ENCODE measurements around the gene POMT1.
"Not testable (repeated sequence)": the region's sequence is repeated elsewhere in the genome, so short reads cannot be mapped to it uniquely, and the experiment has no call there.

The POMT1 gene

DNA sequence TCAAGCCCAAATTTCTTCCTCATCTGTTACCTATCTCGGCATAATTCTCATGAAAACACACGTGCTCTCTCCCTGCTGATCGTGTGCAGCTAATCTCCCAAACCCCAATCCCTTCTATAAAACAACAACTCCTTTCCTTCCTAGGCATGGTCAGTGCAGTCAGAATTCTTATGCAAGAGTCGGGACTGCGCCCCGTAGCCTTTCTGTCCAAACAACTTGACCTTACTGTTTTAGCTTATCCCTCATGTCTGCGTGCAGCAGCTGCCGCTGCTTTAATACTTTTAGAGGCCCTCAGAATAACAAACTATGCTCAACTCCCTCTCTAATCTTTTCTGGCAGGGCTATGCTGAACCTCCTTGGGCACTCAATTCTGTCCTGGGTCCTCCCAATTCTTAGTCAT lies 47.7 kb downstream of the POMT1 start:
- not testable (repeated sequence) for DNase-seq (ENCODE audit: low read depth in 2 of 3, low spot score in 1 of 3)

- DNase-seq (ENCODE audit: low read depth in 2 of 3, low spot score in 1 of 3) = no peak
Observed at GRCh38 chr9:131552030-131552429, 49.3 kb downstream of the POMT1 start.

DNA sequence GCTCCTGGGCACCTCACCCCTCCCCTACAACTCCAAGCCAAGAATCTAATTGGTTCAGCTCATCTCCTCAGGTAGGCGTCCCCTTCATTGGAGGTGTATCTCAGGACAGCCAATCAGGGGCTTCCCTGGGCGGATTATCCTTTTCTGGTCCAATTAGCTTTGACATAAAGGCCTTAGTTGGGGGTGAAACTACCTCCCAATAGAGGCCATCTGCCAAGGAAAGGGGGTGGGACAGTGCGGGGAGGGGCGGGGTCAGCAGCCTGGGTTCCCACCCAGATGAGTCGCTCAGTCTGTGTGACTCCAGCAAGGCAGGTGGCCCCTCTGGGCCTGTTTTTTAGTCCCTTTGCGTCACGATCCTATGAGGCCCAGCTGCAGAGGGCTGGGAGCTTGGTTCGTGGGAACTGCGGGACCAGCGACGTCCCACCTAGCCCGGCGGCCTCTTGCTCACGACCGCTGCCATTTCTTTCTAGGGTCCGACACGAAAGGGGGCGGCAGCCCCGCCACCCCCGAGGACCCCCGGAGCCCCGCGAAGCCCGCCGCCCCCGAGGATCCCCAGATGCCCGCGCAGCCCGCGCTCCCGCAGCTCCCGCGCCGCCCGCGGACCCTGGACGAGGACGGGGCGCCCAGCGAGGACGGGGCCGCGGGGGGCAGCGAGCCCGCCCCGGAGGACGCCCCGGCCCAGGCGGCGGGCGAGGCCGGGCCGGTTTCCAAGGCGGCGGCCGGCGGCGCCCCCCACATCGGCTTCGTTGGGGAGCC lies 51.5 kb downstream of the POMT1 start:
- no peak for DNase-seq (ENCODE audit: low read depth in 2 of 3, low spot score in 1 of 3)

DNA sequence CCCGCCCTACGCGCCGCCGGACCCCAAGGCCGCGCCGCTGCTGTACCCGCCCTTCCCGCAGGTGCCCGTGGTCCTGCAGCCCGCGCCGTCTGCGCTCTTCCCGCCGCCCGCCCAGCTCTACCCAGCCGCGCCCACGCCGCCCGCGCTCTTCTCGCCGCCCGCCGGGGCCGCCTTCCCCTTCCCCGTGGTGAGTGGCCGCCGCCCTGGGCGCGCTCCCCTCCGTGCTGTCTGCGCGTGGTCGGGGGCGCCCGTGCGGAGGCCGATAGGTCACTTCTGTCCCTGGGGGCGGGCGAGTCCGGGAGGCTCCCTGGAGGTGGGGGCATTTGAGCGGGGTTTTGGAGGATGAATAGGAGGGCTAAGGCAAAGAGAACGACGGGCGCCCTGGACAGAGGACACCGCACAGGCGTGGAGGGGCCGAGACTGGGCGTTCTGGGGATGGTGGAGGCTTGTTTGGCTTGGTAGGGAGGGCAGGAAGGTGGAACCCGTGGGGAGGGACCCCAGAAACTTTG lies 52.2 kb downstream of the POMT1 start:
- DNase-seq (ENCODE audit: low read depth in 2 of 3, low spot score in 1 of 3) = no peak

GRCh38 chr9:131555841-131556673 lies 53.3 kb downstream of the POMT1 start:
- DNase-seq (ENCODE audit: low read depth in 2 of 3, low spot score in 1 of 3) = no peak

DNA sequence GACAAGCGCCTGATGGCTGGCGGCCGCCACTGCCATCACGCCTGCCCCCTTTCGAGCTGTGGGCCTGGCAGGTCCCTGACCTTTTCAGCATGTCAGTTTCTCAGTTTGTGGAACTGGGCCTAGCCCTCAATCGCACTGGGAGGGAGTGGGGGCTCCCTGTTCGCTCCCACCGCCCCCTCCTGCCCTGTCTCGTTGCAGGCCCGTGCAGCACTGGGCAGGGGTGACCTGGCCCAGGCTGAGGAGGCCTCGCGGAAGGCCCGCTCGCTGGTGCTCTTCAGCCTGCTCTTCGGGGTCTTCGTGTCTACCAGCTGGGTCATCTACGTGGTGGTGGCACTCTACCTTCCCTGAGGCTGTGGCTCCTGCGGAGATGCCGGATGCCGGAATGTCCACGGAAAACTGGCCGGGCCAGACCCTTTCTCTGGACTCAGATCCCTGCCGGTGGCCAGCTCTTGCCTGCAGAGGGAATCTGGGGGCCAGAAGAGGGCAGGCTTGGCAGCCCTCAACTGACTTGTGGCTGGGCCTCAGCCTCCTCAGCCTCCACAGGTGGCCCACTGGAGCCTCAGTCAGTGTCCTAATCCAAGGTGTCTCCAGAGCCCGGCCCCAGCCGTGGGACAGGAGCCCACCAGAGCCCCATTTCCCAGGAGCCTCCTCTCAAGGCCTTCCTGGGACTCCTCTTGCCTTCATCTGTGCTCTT lies 55.3 kb downstream of the POMT1 start:
- DNase-seq (ENCODE audit: low read depth in 2 of 3, low spot score in 1 of 3) = no peak

GRCh38 chr9:131559421-131560000 lies 56.8 kb downstream of the POMT1 start:
- DNase-seq (ENCODE audit: low read depth in 2 of 3, low spot score in 1 of 3) = no peak

GRCh38 chr9:131562032-131562959 lies 59.6 kb downstream of the POMT1 start:
- DNase-seq (ENCODE audit: low read depth in 2 of 3, low spot score in 1 of 3) = no peak

DNA sequence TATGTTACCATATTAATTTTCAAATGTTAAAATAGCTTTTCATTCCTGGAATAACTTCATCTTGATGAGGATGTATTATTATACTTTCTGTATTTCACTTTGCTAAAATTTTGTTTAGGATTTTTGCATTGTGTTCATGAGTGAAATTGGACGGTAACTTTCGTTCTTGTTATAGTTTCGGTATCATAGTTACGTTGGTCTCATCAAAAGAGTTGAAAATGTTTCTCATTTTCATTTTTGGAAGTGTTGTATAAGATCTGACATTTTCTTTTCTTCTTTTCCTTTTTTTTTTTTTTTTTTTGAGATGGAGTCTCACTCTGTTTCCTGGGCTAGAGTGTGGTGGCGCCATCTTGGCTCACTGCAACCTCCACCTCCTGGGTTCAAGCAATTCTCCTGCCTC lies 62.7 kb downstream of the POMT1 start:
- DNase-seq (ENCODE audit: low read depth in 2 of 3, low spot score in 1 of 3) = no peak

GRCh38 chr9:131566158-131566557 lies 63.4 kb downstream of the POMT1 start:
- no peak for DNase-seq (ENCODE audit: low read depth in 2 of 3, low spot score in 1 of 3)

GRCh38 chr9:131567910-131568309 lies 65.2 kb downstream of the POMT1 start:
- no peak for DNase-seq (ENCODE audit: low read depth in 2 of 3, low spot score in 1 of 3)

Measured in stimulated activated CD4-positive, alpha-beta T cell treated with anti-CD3 and anti-CD28 coated beads, Interleukin-12 subunit alpha, Interleukin-12 subunit beta, amount 100 ng/mL, for 48 hours (primary cell).